H1 (cell line): ENCODE data around the gene TMCO1. TPM values are rescaled to one million over a fixed set of nuclear protein-coding genes. Genes with fewer than 3 reads are reported as not detected.

ENCODE experiments used
- EGR1 ChIP-seq: IDR thresholded peaks from 2 replicates; pipeline ENCODE4 v1.6.1; 2011; ENCODE audit warnings: low read depth, low read length, borderline replicate concordance
- FOSL1 ChIP-seq: IDR thresholded peaks from 2 replicates; pipeline ENCODE4 v1.6.1; 2011; ENCODE audit warnings: mild to moderate bottlenecking, low read depth, low read length, moderate library complexity; ENCODE audit not compliant: insufficient read depth
- polyA plus RNA-seq, 7 experiments: library from polyadenylated mRNA; depleted of rRNA in 3 of 7; stranded (reverse) in 5 of 7; unstranded in 2 of 7; fragments of >200 nt in 5 of 7; fragments of 200-250 nt in 2 of 7; gene quantifications; 1 replicate in 5 of 7; 2 replicates in 1 of 7; 4 replicates in 1 of 7; pipeline versions ENCODE4 v1.2.1 to v1.2.3, GENCODE V29; 2011 to 2013; ENCODE audit warnings: missing spikeins in 2 of 7, mixed read lengths in 2 of 7
- total RNA-seq: library from RNA; stranded (reverse); fragmentation: NEBNext Ultra II Directional; extraction: Animal tissue kit (Norgen Biotek cat#: 25700); gene quantifications from 2 replicates; pipeline ENCODE4 v1.2.1, GENCODE V29; 2021
- TF ChIP-seq, protein P1 (sequence below), 3 experiments: IDR thresholded peaks; 1 replicate in 2 of 3; 2 replicates in 1 of 3; pipeline versions ENCODE4 v1.5.1 to v1.6.1; 2011; ENCODE audit warnings: low read length in 3 of 3, mild to moderate bottlenecking in 3 of 3, inconsistent platforms in 2 of 3, low read depth in 1 of 3, moderate library complexity in 1 of 3; ENCODE audit not compliant: insufficient read depth in 1 of 3; ENCODE audit errors: control extremely low read depth in 1 of 3
- TF ChIP-seq, protein P2 (sequence below): IDR thresholded peaks from 2 replicates; pipeline ENCODE4 v1.6.1; 2012; ENCODE audit warnings: inconsistent platforms

Gene TMCO1
- total and polyA plus RNA-seq, 2 of the 8 experiments (the other 6 are each of a cell fraction or from before 2014, with no cell fraction given): 61.6 to 63.8 TPM

DNA sequence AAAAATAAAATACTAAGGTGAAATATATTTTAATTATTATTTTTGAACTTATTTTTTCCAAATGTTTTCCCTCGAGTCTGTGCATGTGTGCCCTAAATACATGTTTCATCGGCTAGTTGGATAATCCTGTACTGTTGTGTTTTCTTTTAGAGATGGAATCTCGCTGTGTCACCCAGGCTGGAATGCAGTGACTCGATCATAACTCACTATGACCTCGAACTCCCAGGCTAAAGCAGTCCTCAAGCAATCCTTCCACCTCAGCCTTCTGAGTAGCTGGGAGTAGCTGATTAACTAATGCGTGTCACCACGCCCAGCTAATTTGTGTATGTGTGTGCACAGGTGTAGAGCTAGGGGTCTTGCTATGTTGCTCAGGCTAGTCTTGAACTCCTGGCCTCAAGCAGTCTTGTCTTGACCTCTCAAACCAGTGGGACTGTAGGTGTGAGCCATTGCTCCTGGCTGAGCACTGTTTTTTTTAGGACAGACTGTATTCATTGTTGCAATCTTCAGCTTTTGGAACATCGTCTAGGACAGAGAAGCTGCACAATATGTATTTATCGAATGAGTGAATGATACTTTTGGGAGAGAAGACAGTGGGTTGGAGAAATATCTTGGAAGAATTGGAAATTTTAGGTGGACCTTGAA is 4.8 kb upstream of the TMCO1 start (continued):
- TF ChIP-seq, protein P1, sequence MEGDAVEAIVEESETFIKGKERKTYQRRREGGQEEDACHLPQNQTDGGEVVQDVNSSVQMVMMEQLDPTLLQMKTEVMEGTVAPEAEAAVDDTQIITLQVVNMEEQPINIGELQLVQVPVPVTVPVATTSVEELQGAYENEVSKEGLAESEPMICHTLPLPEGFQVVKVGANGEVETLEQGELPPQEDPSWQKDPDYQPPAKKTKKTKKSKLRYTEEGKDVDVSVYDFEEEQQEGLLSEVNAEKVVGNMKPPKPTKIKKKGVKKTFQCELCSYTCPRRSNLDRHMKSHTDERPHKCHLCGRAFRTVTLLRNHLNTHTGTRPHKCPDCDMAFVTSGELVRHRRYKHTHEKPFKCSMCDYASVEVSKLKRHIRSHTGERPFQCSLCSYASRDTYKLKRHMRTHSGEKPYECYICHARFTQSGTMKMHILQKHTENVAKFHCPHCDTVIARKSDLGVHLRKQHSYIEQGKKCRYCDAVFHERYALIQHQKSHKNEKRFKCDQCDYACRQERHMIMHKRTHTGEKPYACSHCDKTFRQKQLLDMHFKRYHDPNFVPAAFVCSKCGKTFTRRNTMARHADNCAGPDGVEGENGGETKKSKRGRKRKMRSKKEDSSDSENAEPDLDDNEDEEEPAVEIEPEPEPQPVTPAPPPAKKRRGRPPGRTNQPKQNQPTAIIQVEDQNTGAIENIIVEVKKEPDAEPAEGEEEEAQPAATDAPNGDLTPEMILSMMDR (IDR thresholded peaks at IDR 0.05; ENCODE audit: control extremely low read depth in 1 of 3, insufficient read depth in 1 of 3, low read depth in 1 of 3, low read length in 3 of 3): no peak
- TF ChIP-seq FOSL1: no peak
- TF ChIP-seq EGR1: no peak
- TF ChIP-seq, protein P2, sequence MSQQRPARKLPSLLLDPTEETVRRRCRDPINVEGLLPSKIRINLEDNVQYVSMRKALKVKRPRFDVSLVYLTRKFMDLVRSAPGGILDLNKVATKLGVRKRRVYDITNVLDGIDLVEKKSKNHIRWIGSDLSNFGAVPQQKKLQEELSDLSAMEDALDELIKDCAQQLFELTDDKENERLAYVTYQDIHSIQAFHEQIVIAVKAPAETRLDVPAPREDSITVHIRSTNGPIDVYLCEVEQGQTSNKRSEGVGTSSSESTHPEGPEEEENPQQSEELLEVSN: no peak
- TF ChIP-seq, all 59 proteins: peak for 0
